Posterior vena cava (tissue), 2 donors: ENCODE data around the gene COQ10B. TPM values are rescaled to one million over a fixed set of nuclear protein-coding genes. Genes with fewer than 3 reads are reported as not detected.

Experiments
- total RNA-seq, 2 donors: library from RNA; stranded (reverse); fragmentation: NEBNext Ultra II Directional; extraction: Animal tissue kit (Norgen Biotek cat#: 25700); gene quantifications; one replicate each; pipeline ENCODE4 v1.2.1, GENCODE V29; 2021
- donor health status: DM: yes; HTN: yes; CAD: no.
- donor health status: DM: yes; HTN: yes; CAD: no.

The COQ10B gene
- total RNA-seq, 2 donors from 2014 or later: 29.5 to 42.9 TPM

Other genes starting within 250 kb of the COQ10B start
- gene ANKRD44, start 142.8 kb upstream of the COQ10B start, total RNA-seq: 10 to 100 TPM; 21.2 to 24.5 TPM
- gene SF3B1, start 18.5 kb upstream of the COQ10B start, total RNA-seq: 100 to 1,000 TPM; 190 to 201 TPM
- 100 to 1,000 TPM; 106 to 131 TPM for gene HSPD1, start 46.3 kb downstream of the COQ10B start, total RNA-seq
- gene HSPE1, start 46.8 kb downstream of the COQ10B start, total RNA-seq: 10 to 100 TPM; 54.5 to 60.5 TPM
- 10 to 100 TPM; 35.1 to 55.4 TPM for gene MOB4, start 62.5 kb downstream of the COQ10B start, total RNA-seq
- gene RFTN2, start 222.0 kb downstream of the COQ10B start, total RNA-seq: 10 to 100 TPM in 1 of 2 donors, 1 to 10 TPM in 1; 5.4 to 11.4 TPM